ENCODE data around the gene VSIG10L.

The VSIG10L gene

DNA sequence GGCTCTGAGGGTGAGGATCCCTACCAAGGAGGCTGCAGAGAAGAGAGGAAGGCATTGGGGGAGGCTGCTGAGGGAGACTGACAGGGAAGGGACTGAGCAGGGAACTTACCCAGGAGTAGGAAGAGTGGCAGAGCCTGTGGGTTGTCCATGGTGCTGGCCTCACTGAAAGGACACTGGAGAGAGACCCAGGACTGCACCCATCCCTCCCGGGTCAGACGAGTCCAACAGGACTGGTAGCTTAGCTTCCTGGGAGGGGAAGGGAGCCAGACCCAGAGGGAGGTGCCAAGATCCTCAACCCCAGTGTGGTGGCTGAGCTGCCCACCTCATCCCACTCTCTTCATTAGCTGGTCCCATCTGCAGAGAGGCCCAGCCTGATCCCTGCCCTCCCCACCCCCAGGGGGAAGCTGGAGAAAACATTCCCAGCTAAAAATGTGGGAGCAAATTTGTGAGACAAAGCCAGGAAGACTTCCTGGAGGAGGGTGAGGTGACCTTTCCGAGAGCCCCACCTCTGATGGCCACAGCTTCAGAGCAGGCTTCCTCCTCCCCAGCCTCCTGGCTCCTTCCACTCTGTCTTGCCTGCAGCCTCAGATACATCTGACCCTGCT is at the start of gene VSIG10L:
Gene VSIG10L, minus strand, starts transcription at position 164 of the 605 bp plus-strand sequence. Its CDS starts 15 bp downstream, at position 149.
- DNase-seq (ENCODE audit: low read depth): peak; percentile 7

DNA sequence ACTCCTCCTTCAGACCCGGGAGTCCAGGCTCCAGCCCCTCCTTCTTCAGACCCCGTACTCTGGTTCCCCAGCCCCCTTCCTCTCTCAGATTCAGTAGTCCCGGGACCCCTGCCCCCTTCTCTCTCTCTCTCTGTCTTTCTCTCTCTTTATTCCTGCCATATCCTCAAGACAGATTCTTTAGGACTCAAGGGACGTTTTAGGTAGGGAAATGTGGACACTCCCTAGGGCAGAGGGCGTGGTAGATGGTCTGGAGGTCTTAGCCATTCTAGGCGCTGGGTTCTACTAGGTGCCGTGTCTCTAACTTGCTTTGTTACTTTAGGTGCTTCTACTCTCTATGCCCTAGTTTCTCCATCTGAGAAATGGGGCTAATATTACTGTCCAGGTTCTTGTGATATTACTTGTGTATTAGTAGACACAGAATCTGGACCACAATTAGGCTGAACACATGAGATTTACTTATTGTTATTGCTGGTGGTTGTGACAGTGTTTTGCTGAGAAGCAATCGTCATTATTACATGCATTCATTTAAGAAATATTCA is 49.2 kb upstream of the VSIG10L start:
- no peak for DNase-seq (ENCODE audit: low read depth)

DNA sequence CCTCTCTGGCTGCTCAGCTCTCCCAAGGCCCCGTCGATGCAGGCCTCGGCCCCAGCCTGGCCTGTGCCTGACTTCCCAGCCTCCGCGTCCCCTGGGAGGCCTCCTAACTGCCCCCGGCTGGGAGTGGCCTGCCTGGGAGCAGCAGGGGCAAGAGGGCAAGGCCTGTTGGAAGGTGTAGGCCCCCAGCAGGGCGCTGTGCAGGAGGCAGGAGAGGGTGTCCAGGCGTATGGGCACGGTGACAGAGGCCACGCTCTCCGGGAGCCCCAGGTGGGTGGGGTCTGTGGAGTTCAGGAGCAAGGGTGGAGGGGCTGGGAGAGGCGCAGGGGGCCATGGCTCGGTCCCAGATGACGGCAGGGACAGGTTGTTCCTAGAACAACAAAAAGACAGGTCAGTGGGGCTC is 47.2 kb upstream of the VSIG10L start:
- no peak for DNase-seq (ENCODE audit: low read depth)

DNA sequence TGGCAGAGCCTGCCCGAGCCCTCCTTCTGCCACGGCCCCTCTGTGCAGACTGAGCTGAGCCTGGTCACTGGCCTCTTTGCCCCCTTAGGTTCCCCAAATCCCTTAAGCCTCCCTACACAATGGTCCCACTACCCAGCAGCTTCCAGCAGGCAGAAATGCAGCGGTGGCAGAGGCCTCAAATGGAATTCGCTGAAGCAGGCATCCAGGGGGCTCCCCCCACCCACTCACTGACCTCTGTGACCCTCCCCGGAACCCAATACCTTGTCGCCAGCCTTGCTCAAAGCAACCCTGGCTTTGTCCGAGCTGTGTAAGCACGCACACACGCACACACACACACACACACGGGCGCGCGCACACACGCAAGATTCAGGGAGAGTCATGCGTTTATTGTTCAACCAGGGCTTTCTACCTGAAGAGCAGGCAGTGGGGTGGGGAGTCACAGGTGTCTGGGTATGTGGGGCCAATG is 46.0 kb upstream of the VSIG10L start, which contains the start of gene LIM2:
Gene LIM2, minus strand, starts transcription at position 51 of the 466 bp plus-strand sequence. CDS start 531 bp downstream, outside the sequence.
- DNase-seq (ENCODE audit: low read depth): no peak

DNA sequence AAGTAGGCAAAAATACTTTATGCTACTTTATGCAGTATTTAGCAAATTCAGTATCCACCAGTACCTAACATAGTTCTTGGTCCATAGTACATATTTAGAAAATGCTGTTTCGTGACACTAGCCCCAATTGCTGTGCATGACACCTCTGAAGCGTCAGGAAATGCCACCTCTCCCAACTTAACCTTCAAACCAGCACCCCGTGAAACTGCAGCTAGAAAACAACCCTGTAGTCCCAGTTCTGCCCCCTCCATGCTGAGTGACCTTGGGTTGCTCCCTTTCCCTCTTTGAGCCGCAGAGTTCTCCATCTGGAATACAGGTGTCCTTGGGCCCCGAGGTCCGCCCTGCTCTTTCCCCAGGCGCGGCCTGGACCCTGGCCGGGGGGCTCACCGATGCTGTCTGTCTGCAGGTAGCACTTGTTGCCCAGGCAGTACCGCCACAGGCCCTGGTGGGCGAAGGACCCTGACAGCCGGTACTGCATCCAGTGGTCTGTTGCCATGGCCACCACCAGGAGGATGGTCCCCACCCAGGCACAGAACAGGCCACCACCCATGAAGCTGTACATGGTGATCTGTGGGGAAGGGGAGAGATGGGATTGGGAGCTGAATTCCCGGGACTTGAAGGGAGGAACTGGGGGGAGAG is 45.1 kb upstream of the VSIG10L start:
- no peak for DNase-seq (ENCODE audit: low read depth)

DNA sequence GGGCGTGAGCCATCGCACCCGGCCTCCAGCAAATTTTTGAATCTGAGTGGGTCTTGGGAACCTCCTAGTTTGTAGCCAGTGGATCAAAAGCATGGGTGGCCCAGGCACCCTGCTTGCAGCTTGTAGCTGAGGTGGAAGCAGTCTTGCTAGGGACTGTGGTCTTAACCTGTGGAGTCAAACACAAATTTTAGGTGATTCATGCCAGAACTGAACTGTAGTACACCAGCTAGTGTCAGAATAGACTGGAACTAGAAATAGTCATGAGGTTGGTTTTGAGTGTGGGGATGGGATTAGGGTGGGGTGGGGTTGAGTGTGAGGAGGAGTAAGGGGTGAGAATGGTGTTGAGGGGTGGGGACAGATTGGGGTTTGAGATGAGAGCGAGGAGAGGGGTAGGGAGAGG is 40.1 kb upstream of the VSIG10L start:
- DNase-seq (ENCODE audit: low read depth): no peak

DNA sequence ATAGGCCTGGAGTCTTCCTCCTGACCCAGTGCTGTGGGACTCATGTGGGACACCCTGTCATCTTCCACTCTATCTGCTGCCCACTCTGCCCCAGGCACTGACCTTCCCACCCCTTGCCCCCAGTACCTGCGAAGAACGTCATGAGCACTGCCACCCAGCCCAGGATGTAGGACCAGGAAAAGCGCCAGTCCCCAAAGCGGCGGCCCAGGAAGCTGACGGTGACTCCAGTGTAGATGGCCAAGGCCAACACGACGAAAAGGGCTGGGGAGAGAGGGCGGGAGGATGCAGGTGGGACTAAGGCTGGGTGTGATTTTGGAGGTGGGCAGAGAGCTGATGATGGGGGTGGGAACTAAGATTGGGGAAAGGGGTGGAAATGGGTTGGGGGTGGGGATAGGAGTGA is 38.4 kb upstream of the VSIG10L start:
- DNase-seq (ENCODE audit: low read depth): no peak

DNA sequence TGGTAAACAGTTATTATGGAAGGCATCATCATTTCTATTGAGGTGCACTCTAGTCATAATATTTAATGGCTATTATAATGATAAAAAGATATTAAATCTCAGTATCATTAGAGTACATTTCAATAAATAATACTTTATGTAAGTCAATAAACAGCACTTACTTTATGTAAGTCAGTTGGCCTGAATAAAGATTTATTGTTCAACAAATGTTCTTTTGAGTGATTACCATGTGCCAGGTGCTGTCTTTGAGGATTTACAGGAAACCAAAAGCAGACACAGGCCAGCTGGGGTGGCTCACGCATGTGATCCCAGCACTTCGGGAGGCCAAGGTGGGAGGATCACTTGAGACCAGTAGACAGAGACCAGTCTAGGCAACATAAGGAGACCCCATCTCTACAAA is 35.5 kb upstream of the VSIG10L start:
- no peak for DNase-seq (ENCODE audit: low read depth)

DNA sequence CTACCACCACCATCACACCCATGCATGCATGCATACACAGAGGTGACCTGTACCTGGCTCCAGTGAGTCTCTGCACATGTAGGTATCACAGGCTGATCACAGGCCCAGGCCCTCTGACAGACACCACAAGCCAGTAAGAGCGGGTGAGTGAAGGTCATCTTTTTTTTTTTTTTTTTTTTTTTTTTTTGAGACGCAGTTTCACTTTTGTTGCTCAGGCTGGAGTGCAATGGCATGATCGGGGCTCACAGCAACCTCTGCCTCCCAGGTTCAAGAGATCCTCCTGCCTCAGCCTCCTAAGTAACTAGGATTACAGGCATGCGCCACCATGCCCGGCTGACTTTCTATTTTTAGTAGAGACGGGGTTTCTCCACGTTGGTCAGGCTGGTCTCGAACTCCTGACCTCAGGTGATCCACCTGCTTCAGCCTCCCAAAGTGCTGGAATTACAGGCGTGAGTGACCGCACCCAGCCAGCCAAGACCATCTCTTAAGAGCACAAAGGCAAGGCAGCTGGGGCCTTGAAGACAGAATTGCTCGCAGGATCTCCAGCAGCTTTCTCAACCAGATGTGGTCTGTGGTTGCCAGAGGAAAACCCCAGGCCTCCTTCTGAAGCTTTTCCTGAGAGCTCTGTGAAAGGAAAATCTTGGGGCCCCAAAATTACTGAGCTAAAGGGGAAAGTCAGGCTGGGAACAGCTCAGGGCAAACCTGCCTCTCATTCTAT is 33.7 kb upstream of the VSIG10L start:
- no peak for DNase-seq (ENCODE audit: low read depth)

DNA sequence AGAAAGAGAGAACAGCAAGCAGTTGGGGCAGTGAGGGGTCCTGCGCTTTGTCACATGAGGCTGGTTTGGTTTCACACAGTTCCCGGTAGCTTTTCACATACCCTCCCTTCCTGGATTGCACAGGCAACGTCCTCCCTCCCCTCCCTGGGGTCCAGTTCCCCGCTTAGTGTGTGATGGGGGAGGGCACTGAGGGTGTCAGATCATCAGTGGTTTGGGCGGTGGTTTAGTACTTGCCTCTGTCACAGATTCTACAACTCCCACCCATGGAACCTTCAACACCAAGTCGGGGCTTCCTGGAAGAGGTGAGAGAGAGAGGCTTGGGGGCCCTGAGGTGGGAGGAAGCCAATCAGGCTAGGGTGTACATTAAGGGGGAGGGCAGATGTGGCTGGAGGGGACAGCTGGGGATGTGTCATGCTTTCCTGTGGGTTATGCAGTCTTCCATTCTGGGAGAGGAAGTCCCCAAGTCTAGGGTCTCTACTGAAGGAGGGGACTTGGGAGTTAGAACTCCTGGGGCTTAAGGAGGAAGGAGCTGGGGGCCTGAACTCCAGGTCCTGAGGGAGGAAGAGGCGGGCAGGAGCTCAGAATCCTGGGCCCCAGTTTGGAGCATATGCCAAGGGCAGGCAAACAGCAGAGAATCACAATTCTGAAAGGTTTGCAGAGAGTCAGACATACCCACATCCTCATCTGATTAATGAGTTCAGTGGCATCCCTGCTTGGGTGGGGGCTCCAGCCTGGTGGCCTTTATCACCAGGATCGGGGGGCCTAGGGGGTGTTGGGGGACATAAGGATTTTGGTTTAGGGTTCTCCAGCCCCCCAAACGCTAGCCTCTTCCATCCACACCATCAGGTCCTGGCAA is 30.9 kb upstream of the VSIG10L start, which contains the start of gene NKG7:
Gene NKG7, minus strand, starts transcription at position 6 of the 856 bp plus-strand sequence. CDS start 119 bp downstream, outside the sequence.
- no peak for DNase-seq (ENCODE audit: low read depth)

DNA sequence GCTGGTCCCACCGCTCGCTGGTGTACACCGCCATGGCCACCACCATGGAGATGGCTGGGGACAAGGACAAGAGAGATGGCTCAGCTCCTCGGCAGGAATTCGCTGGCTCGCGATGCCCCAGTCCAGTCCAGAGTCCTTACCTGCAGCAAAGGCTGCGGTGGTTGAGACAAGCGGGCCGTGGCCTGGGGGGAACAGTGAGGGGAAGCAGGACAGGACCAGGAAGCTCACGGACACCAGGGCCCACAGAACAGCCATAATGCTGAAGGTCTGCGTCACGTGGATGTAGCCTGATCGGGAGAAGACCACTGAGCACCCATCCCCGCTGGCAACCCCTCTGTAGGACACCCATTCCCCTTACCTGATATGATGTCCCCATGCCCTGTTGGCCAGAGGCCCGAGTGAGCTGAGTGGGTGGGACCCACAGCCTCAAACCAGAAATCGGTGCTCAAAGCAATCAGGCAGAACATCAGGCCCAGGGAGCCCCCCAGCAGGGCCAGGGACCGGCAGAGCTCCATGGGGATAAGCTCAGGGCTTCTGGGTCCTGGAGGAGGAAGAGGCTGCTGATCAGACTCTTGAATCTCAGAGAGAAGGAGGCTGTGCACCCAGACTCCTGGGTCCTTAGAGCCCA is 30.2 kb upstream of the VSIG10L start:
- DNase-seq (ENCODE audit: low read depth): no peak

DNA sequence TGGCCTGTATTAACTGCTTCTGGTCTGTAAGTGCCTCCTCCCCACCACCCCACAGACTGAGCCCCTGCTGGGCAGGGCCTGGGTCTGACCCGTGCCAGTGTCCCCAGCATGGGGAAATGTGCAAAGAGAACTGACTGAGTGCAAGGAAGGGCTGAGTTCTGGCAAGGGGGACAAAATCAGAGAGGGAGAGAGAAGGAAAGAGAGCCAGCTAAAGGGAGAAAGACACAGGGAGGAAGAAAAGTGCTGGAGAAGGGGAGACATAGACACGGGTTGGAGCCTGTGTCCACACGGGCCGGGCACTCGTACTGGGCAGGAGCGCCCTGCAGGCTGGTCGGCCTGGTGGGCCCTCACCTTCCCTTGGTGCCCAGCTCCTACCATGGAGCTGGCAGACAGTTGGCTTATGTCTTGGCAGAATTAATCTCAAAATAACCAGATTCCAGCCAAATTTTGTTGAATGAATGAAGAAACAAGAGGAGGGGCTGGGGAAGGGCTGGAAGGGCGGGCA is 29.3 kb upstream of the VSIG10L start:
- no peak for DNase-seq (ENCODE audit: low read depth)

DNA sequence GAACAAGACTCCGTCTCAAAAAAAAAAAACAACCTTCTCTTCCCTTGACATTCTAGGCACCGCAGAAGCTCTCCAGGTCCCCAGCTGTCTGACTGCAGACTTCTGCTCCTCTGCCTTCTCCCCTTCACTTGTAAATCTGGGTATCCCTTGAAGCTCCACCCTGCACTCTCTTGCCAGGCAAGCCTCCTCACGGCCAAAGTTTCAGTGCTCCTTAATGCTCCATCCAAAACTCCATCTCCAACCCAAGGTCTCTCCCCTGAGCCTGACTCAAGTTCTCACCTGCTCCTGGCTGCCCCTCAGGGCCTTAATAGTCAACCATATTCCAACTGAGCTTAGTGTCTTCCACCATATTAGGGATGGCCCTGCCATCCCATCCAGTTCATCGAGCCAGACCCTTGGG is 28.3 kb upstream of the VSIG10L start:
- DNase-seq (ENCODE audit: low read depth): no peak

DNA sequence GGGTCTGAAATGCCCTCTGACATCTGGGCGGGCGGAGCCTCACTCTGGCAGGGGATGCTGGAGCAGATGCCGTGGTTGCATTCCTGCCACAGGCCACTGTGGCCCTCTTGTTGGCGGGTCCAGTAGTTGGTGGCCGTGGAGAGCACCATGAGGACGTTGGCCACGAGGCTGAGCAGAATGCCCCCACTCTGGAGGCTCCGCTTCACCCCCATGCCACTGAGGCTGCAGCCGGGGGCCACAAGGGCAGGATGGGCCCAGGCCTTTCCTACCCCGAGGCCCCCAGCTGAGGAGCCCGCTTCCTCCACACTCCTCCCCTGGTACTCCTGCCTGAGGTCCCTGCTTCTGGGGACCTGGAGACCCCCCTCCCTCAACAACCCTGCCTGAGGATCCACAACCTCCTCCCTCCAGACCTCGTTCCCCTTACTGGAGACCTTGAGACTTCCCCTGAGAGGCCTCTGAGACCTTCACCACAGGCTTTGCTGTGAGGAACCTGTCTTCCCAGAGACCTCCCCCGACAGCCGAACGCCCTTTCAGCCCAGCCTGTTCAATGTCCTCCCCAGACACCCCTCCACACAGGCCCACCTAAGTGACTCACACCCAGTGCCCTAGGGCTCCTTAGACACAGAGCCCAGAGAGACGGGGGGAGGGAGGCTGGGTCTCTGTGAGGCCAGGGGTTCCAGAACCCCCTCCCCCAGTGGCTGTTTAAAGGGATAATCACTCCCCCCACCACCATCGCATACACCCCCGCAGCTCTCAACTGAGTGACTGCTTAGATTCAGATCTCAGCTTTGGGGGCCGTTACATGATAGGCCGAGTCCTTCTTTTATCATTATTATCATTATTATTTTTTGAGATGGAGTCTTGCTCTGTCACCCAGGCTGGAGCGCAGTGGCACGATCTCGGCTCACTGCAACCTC is 26.7 kb upstream of the VSIG10L start, which contains the start of gene CLDND2:
Gene CLDND2, minus strand, starts transcription at position 638 of the 917 bp plus-strand sequence. Its CDS starts 426 bp downstream, at position 212.
- DNase-seq (ENCODE audit: low read depth): no peak

DNA sequence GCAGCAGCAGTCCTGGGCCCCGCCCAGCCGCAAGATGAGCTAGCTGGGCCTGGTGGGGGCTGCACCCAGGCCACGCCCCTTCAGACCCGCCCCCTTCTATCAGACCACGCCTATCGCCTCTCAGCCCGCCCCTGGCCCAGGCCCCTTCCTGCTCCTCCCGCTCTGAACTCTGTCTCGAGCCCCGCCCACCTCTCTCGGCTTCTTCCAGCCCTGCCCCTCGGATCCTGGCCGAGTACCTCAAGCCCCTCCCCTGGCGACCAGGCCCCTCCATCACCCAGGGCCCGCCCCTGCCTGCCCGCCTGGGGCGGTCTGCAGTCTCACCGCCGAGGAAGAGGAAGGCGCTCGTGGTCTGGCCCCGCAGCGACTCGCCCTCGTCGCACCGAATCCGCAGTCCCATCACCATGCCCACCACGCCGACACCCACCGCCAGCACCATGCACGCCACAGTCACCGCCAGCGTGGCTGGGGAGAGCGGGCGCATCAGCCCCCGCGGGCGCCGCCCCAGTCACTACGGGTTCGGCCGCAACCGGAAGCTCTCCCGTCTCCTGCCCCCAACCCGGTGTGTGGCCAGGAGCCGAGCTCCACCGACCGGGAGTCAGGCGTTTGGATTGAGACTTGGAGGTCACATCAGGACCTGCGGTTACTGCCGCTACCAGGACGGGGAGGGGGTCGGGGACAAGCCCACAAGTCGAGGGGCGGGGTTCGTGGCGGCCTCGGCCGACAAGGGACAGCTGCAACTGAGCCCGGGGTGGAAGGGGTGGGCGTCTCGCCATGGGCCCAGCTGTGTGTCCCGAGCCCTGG is 25.8 kb upstream of the VSIG10L start:
- DNase-seq (ENCODE audit: low read depth): peak; percentile 99

DNA sequence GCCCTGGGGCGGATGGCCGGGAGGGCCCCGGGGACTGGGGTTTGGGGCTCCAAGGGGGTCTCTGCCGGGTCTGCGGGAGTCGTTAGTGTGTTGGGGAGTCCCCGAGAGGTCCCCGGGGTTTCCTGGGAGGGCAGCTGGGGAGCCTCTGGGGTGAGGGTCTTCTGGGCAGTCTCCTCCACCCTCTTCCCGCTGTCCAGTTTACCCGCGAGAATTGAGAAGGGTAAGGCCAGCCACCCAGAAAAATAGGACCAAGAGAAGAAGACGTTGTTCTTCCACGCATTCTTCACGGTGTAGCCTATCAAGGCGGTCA is 25.3 kb upstream of the VSIG10L start:
- no peak for DNase-seq (ENCODE audit: low read depth)

DNA sequence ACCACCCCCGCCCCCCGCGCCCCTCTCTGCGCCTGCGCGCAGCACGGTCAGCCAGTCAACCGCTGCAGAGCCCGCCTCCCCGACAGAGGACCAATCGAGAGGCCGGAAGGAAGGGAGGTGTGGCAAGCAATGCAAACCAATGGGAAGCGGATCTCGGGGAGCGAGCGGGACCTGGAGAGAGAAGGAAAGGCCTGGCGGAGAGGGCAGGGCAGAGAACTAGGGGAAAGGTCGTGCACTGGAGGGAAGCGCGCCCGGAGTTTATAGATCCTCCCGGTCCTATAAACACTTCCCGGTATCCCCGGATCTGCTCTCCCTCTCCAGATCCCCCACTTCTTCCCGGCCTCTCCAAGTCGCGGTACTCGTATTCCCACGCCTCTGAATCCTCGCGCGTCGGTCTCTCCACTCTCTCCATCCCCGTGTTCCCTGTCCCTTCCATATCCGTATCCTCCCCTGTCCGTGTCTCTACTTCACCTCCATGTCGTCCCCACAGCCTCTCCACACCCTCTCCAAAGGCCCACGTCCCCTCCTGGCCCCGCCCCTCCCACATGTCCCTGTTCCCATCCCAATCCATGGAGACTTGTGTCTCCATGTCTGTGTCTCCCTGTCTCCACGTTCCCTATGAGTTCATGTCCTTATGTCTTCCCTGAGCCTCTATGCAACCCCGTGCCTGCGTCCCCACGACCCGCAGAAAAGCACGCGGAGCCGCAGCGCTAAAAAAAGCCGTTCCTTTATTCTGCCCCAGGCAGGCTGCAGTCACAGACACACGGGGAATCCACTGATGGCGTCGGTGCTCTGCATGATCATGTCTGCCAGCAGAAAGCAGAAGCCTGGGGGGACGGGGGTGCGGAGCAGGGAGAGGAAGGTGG is 24.7 kb upstream of the VSIG10L start:
- peak; percentile 99 for DNase-seq (ENCODE audit: low read depth)

DNA sequence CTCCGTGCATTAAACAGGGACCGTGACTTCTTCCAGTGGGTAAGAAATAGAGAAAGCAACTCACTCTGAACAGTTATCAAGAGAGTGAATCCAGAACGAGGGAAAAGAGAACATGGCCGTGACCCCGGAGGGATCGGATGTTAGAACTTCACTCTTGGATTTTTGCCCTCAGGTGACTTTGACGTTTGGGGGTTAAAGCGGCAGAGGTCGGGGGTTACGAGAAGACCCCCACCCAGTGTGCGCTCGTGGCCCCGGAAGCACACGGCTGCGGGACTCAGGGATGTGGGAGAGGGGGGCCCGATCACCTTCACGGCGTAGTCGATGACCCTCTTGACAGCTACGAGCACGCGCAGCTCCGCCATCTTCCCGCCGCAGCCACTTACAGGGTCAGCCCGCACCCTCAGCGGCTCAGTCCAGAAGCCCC is 24.0 kb upstream of the VSIG10L start, which contains the start of gene ETFB:
Gene ETFB, minus strand, starts transcription at position 424 of the 424 bp plus-strand sequence. Its CDS starts 62 bp downstream, at position 362.
- DNase-seq (ENCODE audit: low read depth): no peak
